Pancreas (tissue), 10 donors: ENCODE results near the gene SLC45A1. TPM values are rescaled to one million over a fixed set of nuclear protein-coding genes. Genes with fewer than 3 reads are reported as not detected.
A peak's percentile ranks its signal among the peaks of the same experiment; 100 is the strongest.

Experiments used
- ATAC-seq, 4 donors: fragments of 200-7000 bp; cut with Tn5 transposase; one replicate each; pipeline versions ENCODE4 v1.8.0 to v1.9.1; 2020; ENCODE audit warnings: mild to moderate bottlenecking in 4 of 4, moderate library complexity in 4 of 4
- DNase-seq, 6 donors: peaks; one replicate each; pipeline ENCODE4 v3.0.0-alpha.2; 2020
- FAIRE-seq: peaks from 2 replicates; lab custom pipeline; 2012; peaks lifted over from hg19 to GRCh38; lab: Jason Lieb, UNC
- H3K27ac ChIP-seq, 4 donors: fragments of 200-600 bp; sonication (generic); 1 replicate in 3 of 4; 2 replicates in 1 of 4; pipeline versions ENCODE4 v1.5.0 to v1.8.0; 2020
- H3K27me3 ChIP-seq, 4 donors: fragments of 200-600 bp; one replicate each; pipeline ENCODE4 v1.8.0; 2021
- H3K36me3 ChIP-seq, 3 donors: fragments of 200-600 bp; sonication (generic) in 1 of 3; one replicate each; pipeline versions ENCODE4 v1.5.0 to v1.8.0; 2020 to 2021
- H3K4me1 ChIP-seq, 3 donors: fragments of 200-600 bp; one replicate each; pipeline ENCODE4 v1.8.0; 2021
- H3K4me3 ChIP-seq, 4 donors: fragments of 200-600 bp; sonication (generic) in 2 of 4; one replicate each; pipeline versions ENCODE4 v1.5.0 to v1.8.0; 2020 to 2021
- H3K9me3 ChIP-seq, 4 donors: fragments of 200-600 bp; one replicate each; pipeline ENCODE4 v1.8.0; 2021
- WGBS, 2 donors: extraction: QIAGEN DNeasy Blood & Tissue Kit; methylation state at CpG; one replicate each; pipeline ENCODE4 v1.1.7; 2013; 5-methylcytosine and 5-hydroxymethylcytosine counted together
- intact Hi-C, 3 donors: fragments of 100-400 bp; cut with DNase I; formaldehyde crosslinking; loops; one replicate each; pipeline versions ENCODE4 v1.11.1 to v1.14.2; 2022
- polyA plus RNA-seq, 2 donors: library from polyadenylated mRNA; stranded (reverse); fragments of 200-250 nt; gene quantifications; one replicate each; pipeline ENCODE4 v1.2.3, GENCODE V29; 2013
- total RNA-seq, 6 donors: library from RNA; stranded (reverse); fragmentation: NEBNext Ultra II Directional in 4 of 6; extraction: Animal tissue kit (Norgen Biotek cat#: 25700) in 4 of 6; gene quantifications; one replicate each; pipeline versions ENCODE4 v1.2.1 to v1.2.4, GENCODE V29; 2021 to 2023
- TF ChIP-seq, protein P1 (sequence below), 4 donors: fragments of 200-600 bp; sonication (generic) in 3 of 4; IDR thresholded peaks; one replicate each; pipeline versions ENCODE4 v1.5.0 to v1.8.0; 2021; ENCODE audit warnings: antibody characterized with exemption in 4 of 4
- donor health status: healthy with polysubstance abuse.
- donor health status: DM: no; HTN: no; CAD: no; lungs with moderate emphysema.
- donor health status: DM: no; HTN: no; CAD: no.
- donor health status: control.
- donor health status: control.
- donor health status: Bipolar disorder and iron deficiency.
- donor health status: DM: yes; HTN: yes; CAD: no.
- donor health status: DM: no; HTN: no; CAD: no.
- donor health status: DM: no; HTN: no; CAD: no.
- donor health status: DM: yes; HTN: yes; CAD: no.

SLC45A1 gene
- total and polyA plus RNA-seq, 8 donors: 0.16 to 1.8 (median 0.53) TPM

DNA sequence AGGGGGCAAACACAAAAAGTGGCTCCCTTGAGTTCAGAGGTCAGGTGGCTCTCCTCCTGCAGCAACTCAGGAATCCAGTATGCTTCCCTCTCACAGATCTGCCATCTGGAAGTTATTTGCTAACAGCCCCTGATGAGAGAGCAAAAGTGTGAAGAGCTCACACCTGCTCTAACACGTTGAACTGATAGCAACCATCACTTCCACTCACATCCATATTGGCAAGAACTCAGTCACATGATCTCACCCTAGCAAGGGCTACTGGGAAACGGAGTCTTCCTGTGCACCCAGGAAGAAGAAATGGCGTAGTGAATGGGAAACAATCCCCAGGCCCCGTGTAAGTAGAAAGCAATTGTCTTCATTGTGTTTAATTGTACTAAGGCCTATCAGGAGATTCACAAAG lies 20.7 kb upstream of the SLC45A1 start:
- no peaks in the 10 kb centered on the region for H3K4me1 ChIP-seq
- intact Hi-C loops: no loop called here
- no peak for DNase-seq
- no peaks in the 10 kb centered on the region for H3K9me3 ChIP-seq
- H3K36me3 ChIP-seq: no peaks in the 10 kb centered on the region
- TF ChIP-seq, protein P1, sequence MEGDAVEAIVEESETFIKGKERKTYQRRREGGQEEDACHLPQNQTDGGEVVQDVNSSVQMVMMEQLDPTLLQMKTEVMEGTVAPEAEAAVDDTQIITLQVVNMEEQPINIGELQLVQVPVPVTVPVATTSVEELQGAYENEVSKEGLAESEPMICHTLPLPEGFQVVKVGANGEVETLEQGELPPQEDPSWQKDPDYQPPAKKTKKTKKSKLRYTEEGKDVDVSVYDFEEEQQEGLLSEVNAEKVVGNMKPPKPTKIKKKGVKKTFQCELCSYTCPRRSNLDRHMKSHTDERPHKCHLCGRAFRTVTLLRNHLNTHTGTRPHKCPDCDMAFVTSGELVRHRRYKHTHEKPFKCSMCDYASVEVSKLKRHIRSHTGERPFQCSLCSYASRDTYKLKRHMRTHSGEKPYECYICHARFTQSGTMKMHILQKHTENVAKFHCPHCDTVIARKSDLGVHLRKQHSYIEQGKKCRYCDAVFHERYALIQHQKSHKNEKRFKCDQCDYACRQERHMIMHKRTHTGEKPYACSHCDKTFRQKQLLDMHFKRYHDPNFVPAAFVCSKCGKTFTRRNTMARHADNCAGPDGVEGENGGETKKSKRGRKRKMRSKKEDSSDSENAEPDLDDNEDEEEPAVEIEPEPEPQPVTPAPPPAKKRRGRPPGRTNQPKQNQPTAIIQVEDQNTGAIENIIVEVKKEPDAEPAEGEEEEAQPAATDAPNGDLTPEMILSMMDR (IDR thresholded peaks at IDR 0.05): no peak
- no peak overlapping the region for H3K4me3 ChIP-seq
- WGBS, 2 donors: 77 to 78% methylated on average over 4 of the region's 4 CpGs
- no peak for ATAC-seq
- no peak overlapping the region for H3K27ac ChIP-seq
- H3K27me3 ChIP-seq: no peaks in the 10 kb centered on the region
- no peak for FAIRE-seq

DNA sequence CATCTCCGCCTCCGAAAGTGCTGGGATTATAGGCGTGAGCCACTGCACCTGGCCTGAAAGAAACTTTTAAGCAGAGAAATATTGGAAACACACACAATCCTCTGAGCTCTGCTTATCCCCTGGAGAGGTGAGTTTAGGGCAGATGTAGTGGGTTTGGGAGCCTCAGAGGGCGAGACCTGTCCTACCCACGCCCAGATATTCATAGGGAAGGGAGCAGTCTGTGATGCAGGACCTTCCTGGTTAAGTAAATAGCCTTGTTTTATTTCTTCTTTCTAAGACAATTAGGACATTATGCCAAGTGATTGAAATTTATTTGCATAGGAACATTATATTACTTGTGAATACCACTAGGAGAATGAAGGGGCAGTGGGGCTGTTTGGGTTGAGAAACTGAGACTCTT lies 18.0 kb upstream of the SLC45A1 start:
- Histone ChIP-seq H3K27me3 (no peaks in the 10 kb centered on the region), H3K4me3 (no peak overlapping the region), H3K9me3 (no peaks in the 10 kb centered on the region), H3K27ac (no peak overlapping the region), H3K4me1 (no peaks in the 10 kb centered on the region), H3K36me3 (no peaks in the 10 kb centered on the region)
- DNase-seq (no peak), FAIRE-seq (no peak), ATAC-seq (no peak)
- TF ChIP-seq, protein P1 (IDR thresholded peaks at IDR 0.05): no peak
- intact Hi-C loops: no loop called here
- WGBS, 2 donors: 91 to 97% methylated on average over 5 of the region's 5 CpGs

DNA sequence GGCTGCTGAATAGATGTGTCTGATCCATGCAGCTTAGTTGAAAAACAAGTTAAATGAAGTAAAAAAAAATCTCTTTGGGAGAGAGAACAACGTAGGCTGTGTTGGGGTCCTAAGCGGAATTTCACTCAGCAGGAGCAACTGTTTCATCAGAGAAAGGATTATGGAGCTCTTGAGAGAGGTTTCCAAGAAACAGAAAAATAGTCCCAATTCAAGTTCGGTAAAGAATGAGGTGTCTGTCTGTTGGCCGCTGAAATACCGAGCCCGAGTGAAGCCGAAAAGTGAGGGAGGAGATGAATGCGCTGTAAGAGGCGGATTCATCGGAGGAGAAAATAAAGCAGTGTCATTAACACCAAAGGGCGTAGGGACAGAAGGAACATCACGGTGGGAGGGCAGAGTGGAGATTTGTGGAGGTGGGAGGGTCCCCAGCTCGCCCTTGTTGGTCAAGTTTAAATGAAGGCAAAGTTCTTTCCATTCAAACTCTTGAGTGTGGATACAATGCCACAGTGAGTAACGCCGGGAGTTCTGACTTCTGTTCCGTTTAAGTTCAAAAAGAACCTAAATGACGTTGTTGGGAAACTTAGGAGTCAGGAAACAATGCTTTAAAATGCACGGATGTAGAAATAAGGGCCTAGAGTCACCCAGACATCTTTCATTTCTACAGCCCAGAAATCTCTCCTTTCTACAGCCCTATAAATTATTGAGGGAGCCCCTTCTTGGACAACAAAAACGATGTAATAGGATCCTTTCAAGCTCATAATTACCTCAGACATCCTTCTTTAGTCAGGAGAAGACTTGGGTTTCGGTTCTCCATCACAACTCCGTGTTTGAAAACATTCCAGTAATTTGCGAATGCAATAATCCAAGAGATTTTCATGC lies 15.6 kb upstream of the SLC45A1 start:
- no peaks in the 10 kb centered on the region for H3K27me3 ChIP-seq
- H3K27ac ChIP-seq: no peak overlapping the region
- no peaks in the 10 kb centered on the region for H3K36me3 ChIP-seq
- intact Hi-C loops: no loop called here
- TF ChIP-seq, protein P1 (IDR thresholded peaks at IDR 0.05): no peak
- H3K9me3 ChIP-seq: no peaks in the 10 kb centered on the region
- FAIRE-seq (no peak), DNase-seq (no peak), ATAC-seq (no peak)
- WGBS, 2 donors: 79 to 80% methylated on average over 22 of the region's 22 CpGs
- no peak overlapping the region for H3K4me3 ChIP-seq
- no peaks in the 10 kb centered on the region for H3K4me1 ChIP-seq

GRCh38 chr1:8303141-8303540 lies 14.8 kb upstream of the SLC45A1 start:
- DNase-seq (no peak), ATAC-seq (peak in 1 of 4 donors; percentile 54), FAIRE-seq (no peak)
- TF ChIP-seq, protein P1 (IDR thresholded peaks at IDR 0.05): no peak
- intact Hi-C loops: no loop called here
- 96 to 97% methylated on average over 3 of the region's 3 CpGs for WGBS, 2 donors
- Histone ChIP-seq H3K4me1 (no peaks in the 10 kb centered on the region), H3K9me3 (no peaks in the 10 kb centered on the region), H3K36me3 (no peaks in the 10 kb centered on the region), H3K27ac (no peak overlapping the region), H3K4me3 (no peak overlapping the region), H3K27me3 (no peaks in the 10 kb centered on the region)

DNA sequence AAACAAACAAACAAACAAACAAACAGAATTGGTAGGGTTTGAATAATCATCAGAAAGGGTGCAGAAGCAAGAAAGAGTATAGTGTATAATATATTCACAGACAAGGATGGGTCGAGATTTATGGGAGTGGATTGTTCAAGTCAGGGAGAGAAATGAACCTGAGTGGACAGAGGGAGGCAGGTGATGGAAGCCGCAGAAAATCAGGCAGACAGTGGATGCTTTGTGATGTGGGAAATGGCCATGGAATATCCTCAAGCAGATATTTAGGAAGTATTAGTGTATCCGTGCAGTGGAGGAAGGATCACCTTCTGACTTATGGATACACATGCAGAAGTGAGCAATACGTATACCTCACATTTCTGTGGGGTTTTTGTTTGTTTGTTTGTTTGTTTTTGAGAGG lies 14.0 kb upstream of the SLC45A1 start:
- H3K9me3 ChIP-seq: no peaks in the 10 kb centered on the region
- WGBS, 2 donors: 88 to 89% methylated on average over 4 of the region's 4 CpGs
- H3K27ac ChIP-seq: no peak overlapping the region
- ATAC-seq (no peak), FAIRE-seq (no peak), DNase-seq (no peak)
- H3K4me1 ChIP-seq: no peaks in the 10 kb centered on the region
- H3K4me3 ChIP-seq: no peak overlapping the region
- TF ChIP-seq, protein P1 (IDR thresholded peaks at IDR 0.05): no peak
- no peaks in the 10 kb centered on the region for H3K36me3 ChIP-seq
- intact Hi-C loops: no loop called here
- H3K27me3 ChIP-seq: no peaks in the 10 kb centered on the region
